ENCODE data around the gene DLL4.

Gene DLL4

GRCh38 chr15:40892447-40893012, 36.6 kb upstream of the DLL4 start:
- Histone ChIP-seq H4K20me1 (ENCODE audit: insufficient read depth, low read length) (peaks cover 6% of the 10 kb centered on the region), H3K27me3 (ENCODE audit: insufficient read depth, low read length, poor library complexity) (no peaks in the 10 kb centered on the region), H3K27ac (ENCODE audit: low read length) (no peak overlapping the region), H3K79me2 (ENCODE audit: insufficient read depth, low read length) (peaks cover 19% of the 10 kb centered on the region), H3K4me3 (ENCODE audit: low read depth in 1 of 2, low read length in 2 of 2) (no peak overlapping the region), H3K4me2 (ENCODE audit: insufficient read depth, low read length) (no peak overlapping the region), H3K36me3 (ENCODE audit: insufficient read depth, low read length) (peaks cover 8% of the 10 kb centered on the region), H3K9ac (ENCODE audit: low read depth, low read length) (no peak overlapping the region), H3K4me1 (ENCODE audit: insufficient read depth, low read length) (peaks cover 23% of the 10 kb centered on the region), H3K9me3 (ENCODE audit: insufficient read depth, low read length, severe bottlenecking) (no peaks in the 10 kb centered on the region), H2AFZ (ENCODE audit: low read depth, low read length) (no peak overlapping the region)
- DNase-seq (no peak), ATAC-seq (ENCODE audit: insufficient read depth, low read depth) (no peak)
- TF ChIP-seq EZH2 (IDR thresholded peaks at IDR 0.05; ENCODE audit: borderline replicate concordance, low read depth, low read length, severe bottlenecking) (no peak), CTCF (IDR thresholded peaks at IDR 0.05; ENCODE audit: borderline replicate concordance, extremely low read depth, low read length, poor library complexity, severe bottlenecking) (no peak)

- peaks cover 8% of the 10 kb centered on the region for H3K36me3 ChIP-seq (ENCODE audit: insufficient read depth, low read length)
- no peak for DNase-seq
- H3K9ac ChIP-seq (ENCODE audit: low read depth, low read length), result peak overlapping the region; percentile 79
- no peak overlapping the region for H3K27ac ChIP-seq (ENCODE audit: low read length)
- H3K79me2 ChIP-seq (ENCODE audit: insufficient read depth, low read length), result peaks cover 19% of the 10 kb centered on the region
- no peak for ATAC-seq (ENCODE audit: insufficient read depth, low read depth)
- peaks cover 6% of the 10 kb centered on the region for H4K20me1 ChIP-seq (ENCODE audit: insufficient read depth, low read length)
- H3K27me3 ChIP-seq (ENCODE audit: insufficient read depth, low read length, poor library complexity), result no peaks in the 10 kb centered on the region
- no peaks in the 10 kb centered on the region for H3K9me3 ChIP-seq (ENCODE audit: insufficient read depth, low read length, severe bottlenecking)
- 0 out of 4 replicates have a peak overlapping the region, but pooled peaks of 1 of the 2 experiments have one; percentile 98 for H3K4me3 ChIP-seq (ENCODE audit: low read depth in 1 of 2, low read length in 2 of 2)
- peaks cover 23% of the 10 kb centered on the region for H3K4me1 ChIP-seq (ENCODE audit: insufficient read depth, low read length)
- no peak for TF ChIP-seq EZH2 (IDR thresholded peaks at IDR 0.05; ENCODE audit: borderline replicate concordance, low read depth, low read length, severe bottlenecking)
- no peak for TF ChIP-seq CTCF (IDR thresholded peaks at IDR 0.05; ENCODE audit: borderline replicate concordance, extremely low read depth, low read length, poor library complexity, severe bottlenecking)
- H2AFZ ChIP-seq (ENCODE audit: low read depth, low read length), result peak overlapping the region; percentile 92
- H3K4me2 ChIP-seq (ENCODE audit: insufficient read depth, low read length), result peak overlapping the region; percentile 94
Observed at GRCh38 chr15:40893019-40893670, 36.0 kb upstream of the DLL4 start.

- Histone ChIP-seq H3K27me3 (ENCODE audit: insufficient read depth, low read length, poor library complexity) (no peaks in the 10 kb centered on the region), H3K9ac (ENCODE audit: low read depth, low read length) (peak within 1 kb of the TSS; percentile 79), H3K79me2 (ENCODE audit: insufficient read depth, low read length) (peaks cover 19% of the 10 kb centered on the region), H3K27ac (ENCODE audit: low read length) (peak within 1 kb of the TSS; percentile 71), H3K36me3 (ENCODE audit: insufficient read depth, low read length) (peaks cover 16% of the 10 kb centered on the region), H2AFZ (ENCODE audit: low read depth, low read length) (peak within 1 kb of the TSS; percentile 92), H3K4me2 (ENCODE audit: insufficient read depth, low read length) (peak within 1 kb of the TSS; percentile 94), H3K4me3 (ENCODE audit: low read depth in 1 of 2, low read length in 2 of 2) (peak within 1 kb of the TSS; percentile 87 to 98), H3K9me3 (ENCODE audit: insufficient read depth, low read length, severe bottlenecking) (no peaks in the 10 kb centered on the region), H4K20me1 (ENCODE audit: insufficient read depth, low read length) (peaks cover 6% of the 10 kb centered on the region), H3K4me1 (ENCODE audit: insufficient read depth, low read length) (peaks cover 23% of the 10 kb centered on the region)
- DNase-seq (peak; percentile 96), ATAC-seq (ENCODE audit: insufficient read depth, low read depth) (peak; percentile 96)
- no peak for TF ChIP-seq EZH2 (IDR thresholded peaks at IDR 0.05; ENCODE audit: borderline replicate concordance, low read depth, low read length, severe bottlenecking)
- peak; percentile 86 for TF ChIP-seq CTCF (IDR thresholded peaks at IDR 0.05; ENCODE audit: borderline replicate concordance, extremely low read depth, low read length, poor library complexity, severe bottlenecking)
Observed at GRCh38 chr15:40893733-40894680, 35.1 kb upstream of the DLL4 start, which contains the start of gene VPS18. VPS18 (plus strand) TSS chr15:40894450; CDS start chr15:40894769, 319 bp downstream.
